CD4-positive, alpha-beta T cell treated with Interleukin-12 subunit alpha and Interleukin-12 subunit beta, for 1 hour (primary cell): ENCODE results near the gene PCDHB13.
"Not testable (repeated sequence)": the region's sequence is repeated elsewhere in the genome, so short reads cannot be mapped to it uniquely, and the experiment has no call there.

Source experiments
- DNase-seq: peaks from one replicate; pipeline ENCODE4 v3.0.0-alpha.2; 2020

Gene PCDHB13

GRCh38 chr5:141213656-141214339 lies at the start of gene PCDHB13:
Gene PCDHB13 (plus strand): TSS chr5:141213919. CDS start chr5:141214124, 205 bp downstream.
- peak; percentile 12 for DNase-seq

- DNase-seq = peak; percentile 12
Observed at GRCh38 chr5:141172381-141173204, 41.1 kb upstream of the PCDHB13 start, which contains the start of gene PCDHB7. Gene PCDHB7 (plus strand): TSS chr5:141172644. CDS start chr5:141172836, 192 bp downstream.

- not testable (repeated sequence) for DNase-seq
Observed at GRCh38 chr5:141174291-141175104, 39.2 kb upstream of the PCDHB13 start.

GRCh38 chr5:141175933-141176332 lies 37.8 kb upstream of the PCDHB13 start:
- no peak for DNase-seq

- not testable (repeated sequence) for DNase-seq
Observed at GRCh38 chr5:141177577-141178191, 36.0 kb upstream of the PCDHB13 start, which contains the start of gene PCDHB8. Gene PCDHB8 (plus strand): TSS chr5:141177790. CDS start chr5:141178035, 245 bp downstream.

- DNase-seq = not testable (repeated sequence)
Observed at GRCh38 chr5:141179371-141179770, 34.3 kb upstream of the PCDHB13 start.

GRCh38 chr5:141179876-141180275 lies 33.8 kb upstream of the PCDHB13 start:
- not testable (repeated sequence) for DNase-seq

GRCh38 chr5:141180313-141180712 lies 33.4 kb upstream of the PCDHB13 start:
- no peak for DNase-seq

- DNase-seq = no peak
Observed at GRCh38 chr5:141182248-141182647, 31.5 kb upstream of the PCDHB13 start, which contains the start of gene PCDHB16. Gene PCDHB16 (plus strand): TSS chr5:141182387. CDS start chr5:141182560, 173 bp downstream.

GRCh38 chr5:141184117-141184855 lies 29.4 kb upstream of the PCDHB13 start:
- DNase-seq = not testable (repeated sequence)

GRCh38 chr5:141186897-141187512 lies 26.7 kb upstream of the PCDHB13 start, which contains the start of gene PCDHB9:
Gene PCDHB9 (plus strand): TSS chr5:141187161. CDS start chr5:141187319, 158 bp downstream.
- DNase-seq = peak; percentile 33

- DNase-seq = not testable (repeated sequence)
Observed at GRCh38 chr5:141188682-141189081, 25.0 kb upstream of the PCDHB13 start.

GRCh38 chr5:141189131-141189530 lies 24.6 kb upstream of the PCDHB13 start:
- DNase-seq = not testable (repeated sequence)

- peak; percentile 18 for DNase-seq
Observed at GRCh38 chr5:141192110-141192725, 21.5 kb upstream of the PCDHB13 start, which contains the start of gene PCDHB10. Gene PCDHB10 (plus strand): TSS chr5:141192353. CDS start chr5:141192553, 200 bp downstream.

- not testable (repeated sequence) for DNase-seq
Observed at GRCh38 chr5:141194332-141194731, 19.4 kb upstream of the PCDHB13 start.

- no peak for DNase-seq
Observed at GRCh38 chr5:141196363-141196762, 17.4 kb upstream of the PCDHB13 start.

- DNase-seq = no peak
Observed at GRCh38 chr5:141199359-141200235, 14.1 kb upstream of the PCDHB13 start, which contains the start of gene PCDHB11. Gene PCDHB11 (plus strand): TSS chr5:141199627. CDS start chr5:141199775, 148 bp downstream.

- not testable (repeated sequence) for DNase-seq
Observed at GRCh38 chr5:141201126-141201525, 12.6 kb upstream of the PCDHB13 start.

- DNase-seq = not testable (repeated sequence)
Observed at GRCh38 chr5:141201646-141202045, 12.1 kb upstream of the PCDHB13 start.
